KOPT-K1 (cell line): ENCODE results near the gene ASB11.
"Not testable (repeated sequence)": the region's sequence is repeated elsewhere in the genome, so short reads cannot be mapped to it uniquely, and the experiment has no call there.

Experiments used
- H3K27ac ChIP-seq: fragments of 200-600 bp; sonication (generic); 2 replicates; pipeline ENCODE4 v1.5.1; 2016; ENCODE audit warnings: antibody characterized with exemption, mild to moderate bottlenecking, low read depth, low read length; ENCODE audit not compliant: poor library complexity, severe bottlenecking
- H3K36me3 ChIP-seq: fragments of 200-600 bp; sonication (generic); 2 replicates; pipeline ENCODE4 v1.5.1; 2017; ENCODE audit warnings: antibody characterized with exemption, mild to moderate bottlenecking, low read length, moderate library complexity; ENCODE audit not compliant: insufficient read depth
- H3K9me3 ChIP-seq: fragments of 200-600 bp; sonication (generic); 2 replicates; pipeline ENCODE4 v1.5.1; 2017; ENCODE audit warnings: antibody characterized with exemption, low read length, mild to moderate bottlenecking; ENCODE audit not compliant: insufficient read depth, poor library complexity, severe bottlenecking

ASB11 gene

GRCh38 chrX:15274946-15275345, 40.5 kb downstream of the ASB11 start:
- Histone ChIP-seq H3K9me3 (no peaks in the 10 kb centered on the region), H3K27ac (no peak overlapping the region), H3K36me3 (no peaks in the 10 kb centered on the region)

GRCh38 chrX:15273275-15273674, 42.2 kb downstream of the ASB11 start:
- not testable (repeated sequence) for H3K27ac ChIP-seq, H3K36me3 ChIP-seq

DNA sequence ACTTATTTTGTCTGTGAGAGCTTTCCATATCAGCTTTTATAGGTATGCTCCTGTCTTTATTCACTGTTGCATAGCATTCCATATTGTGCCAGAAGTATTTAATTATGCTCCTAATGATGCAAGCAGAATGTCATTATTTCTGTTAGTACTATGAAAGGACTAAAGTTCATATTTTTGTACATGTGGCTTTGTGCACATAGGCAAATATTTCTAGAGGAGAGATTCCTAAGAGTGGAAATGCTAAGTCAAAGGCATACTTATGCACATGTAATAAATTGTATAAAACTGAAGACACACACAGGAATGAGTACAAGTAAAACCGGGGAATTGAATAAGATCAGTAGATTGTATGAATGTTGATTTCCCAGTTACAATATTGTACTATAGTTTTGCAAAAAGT, 43.7 kb downstream of the ASB11 start:
- H3K9me3 ChIP-seq, result no peaks in the 10 kb centered on the region
- H3K36me3 ChIP-seq, result no peaks in the 10 kb centered on the region
- H3K27ac ChIP-seq, result no peak overlapping the region

More at GRCh38 chrX:15273275-15273674, 42.2 kb downstream of the ASB11 start:
- not testable (repeated sequence) for H3K9me3 ChIP-seq

- H3K36me3 ChIP-seq, result no peaks in the 10 kb centered on the region
- no peaks in the 10 kb centered on the region for H3K9me3 ChIP-seq
- H3K27ac ChIP-seq, result peak within 1 kb of the TSS; percentile 62
Observed at GRCh38 chrX:15269618-15270521, 45.6 kb downstream of the ASB11 start, which contains the start of gene ASB9. TSS of gene ASB9 (minus strand) at chrX:15270083. CDS start at chrX:15269874, 209 bp downstream.

- H3K27ac ChIP-seq, result peak overlapping the region; percentile 62
- H3K9me3 ChIP-seq, result no peaks in the 10 kb centered on the region
- no peaks in the 10 kb centered on the region for H3K36me3 ChIP-seq
Observed at GRCh38 chrX:15269120-15269519, 46.3 kb downstream of the ASB11 start.

- H3K27ac ChIP-seq, result no peak overlapping the region
- H3K36me3 ChIP-seq, result peaks cover 4% of the 10 kb centered on the region; the same call in 1 of the 2 replicates
- no peaks in the 10 kb centered on the region for H3K9me3 ChIP-seq
Observed at GRCh38 chrX:15254852-15255251, 60.6 kb downstream of the ASB11 start.

DNA sequence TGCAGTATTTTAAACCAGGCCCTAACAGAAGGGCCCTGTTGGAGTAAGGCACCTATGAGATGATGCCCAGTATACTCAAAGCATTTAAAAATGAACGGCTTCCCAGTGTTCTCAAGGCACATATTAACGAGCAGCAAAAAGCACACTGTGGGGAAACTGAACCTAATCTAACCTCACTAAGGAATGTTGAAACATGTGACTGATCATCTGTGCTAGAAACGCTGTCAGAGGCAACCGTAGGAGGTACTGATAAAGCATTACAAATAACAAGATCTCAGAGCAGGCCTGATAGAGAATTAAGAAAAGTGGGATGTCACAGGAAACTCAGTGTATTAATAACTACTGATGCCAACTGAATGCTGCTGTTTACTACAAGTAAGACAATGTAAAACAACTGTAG, 69.5 kb downstream of the ASB11 start:
- Histone ChIP-seq H3K27ac (no peak overlapping the region), H3K9me3 (no peaks in the 10 kb centered on the region), H3K36me3 (no peaks in the 10 kb centered on the region)

DNA sequence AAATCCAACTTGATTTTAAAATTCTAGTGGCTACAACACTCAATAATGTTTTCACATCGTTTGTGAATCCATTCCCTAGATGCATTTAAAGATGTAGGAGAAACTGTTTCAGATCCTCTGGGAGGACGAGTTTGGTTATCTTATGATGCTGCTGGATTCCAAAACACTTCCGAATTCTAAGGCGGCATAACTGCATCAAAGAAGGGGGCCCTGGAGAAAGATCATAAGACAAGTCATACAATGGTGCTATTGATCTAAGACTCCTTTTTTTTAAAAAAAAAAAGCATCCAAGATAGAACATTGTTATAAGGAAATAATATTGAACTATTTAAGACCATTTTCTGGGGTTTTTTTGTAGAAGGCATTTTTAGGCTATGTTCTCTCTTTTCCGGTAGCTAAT, 71.0 kb downstream of the ASB11 start:
- Histone ChIP-seq H3K27ac (no peak overlapping the region), H3K9me3 (no peaks in the 10 kb centered on the region), H3K36me3 (no peaks in the 10 kb centered on the region)

GRCh38 chrX:15242899-15243555, 72.4 kb downstream of the ASB11 start:
- H3K36me3 ChIP-seq, result no peaks in the 10 kb centered on the region
- no peaks in the 10 kb centered on the region for H3K9me3 ChIP-seq
- H3K27ac ChIP-seq, result no peak overlapping the region

GRCh38 chrX:15241301-15241700, 74.1 kb downstream of the ASB11 start:
- Histone ChIP-seq H3K27ac (no peak overlapping the region), H3K36me3 (no peaks in the 10 kb centered on the region), H3K9me3 (no peaks in the 10 kb centered on the region)

- no peaks in the 10 kb centered on the region for H3K9me3 ChIP-seq
- H3K27ac ChIP-seq, result no peak overlapping the region
- H3K36me3 ChIP-seq, result no peaks in the 10 kb centered on the region
Observed at GRCh38 chrX:15240414-15240813, 75.0 kb downstream of the ASB11 start.

DNA sequence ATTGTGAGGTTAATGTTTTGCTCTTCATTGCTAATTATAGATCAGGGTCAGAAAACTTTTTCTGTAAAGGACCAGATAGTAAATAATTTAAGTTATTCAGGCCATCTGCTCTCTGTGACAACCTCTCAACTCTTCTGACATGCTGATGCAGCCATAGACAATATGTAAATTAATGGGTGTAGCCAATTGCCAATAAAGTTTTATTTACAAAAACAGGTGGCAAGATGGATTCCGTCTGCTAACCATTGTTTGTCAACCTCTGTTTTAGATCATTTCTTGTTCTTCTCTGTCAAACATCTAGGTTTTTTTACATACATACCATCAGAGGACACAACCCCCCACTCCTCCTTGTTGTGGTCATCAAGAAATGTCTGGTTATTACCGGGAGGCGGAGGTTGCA, 79.3 kb downstream of the ASB11 start:
- Histone ChIP-seq H3K27ac (no peak overlapping the region), H3K36me3 (no peaks in the 10 kb centered on the region)

GRCh38 chrX:15235001-15235400, 80.4 kb downstream of the ASB11 start:
- Histone ChIP-seq H3K27ac (no peak overlapping the region), H3K9me3 (no peaks in the 10 kb centered on the region), H3K36me3 (no peaks in the 10 kb centered on the region)

More for the DNA sequence above, 79.3 kb downstream of the ASB11 start:
- H3K9me3 ChIP-seq, result no peaks in the 10 kb centered on the region

GRCh38 chrX:15233416-15234015, 81.9 kb downstream of the ASB11 start:
- H3K27ac ChIP-seq, result no peak overlapping the region
- no peaks in the 10 kb centered on the region for H3K36me3 ChIP-seq
- H3K9me3 ChIP-seq, result no peaks in the 10 kb centered on the region
